ENCODE data around the gene EBLN2.

EBLN2 gene

DNA sequence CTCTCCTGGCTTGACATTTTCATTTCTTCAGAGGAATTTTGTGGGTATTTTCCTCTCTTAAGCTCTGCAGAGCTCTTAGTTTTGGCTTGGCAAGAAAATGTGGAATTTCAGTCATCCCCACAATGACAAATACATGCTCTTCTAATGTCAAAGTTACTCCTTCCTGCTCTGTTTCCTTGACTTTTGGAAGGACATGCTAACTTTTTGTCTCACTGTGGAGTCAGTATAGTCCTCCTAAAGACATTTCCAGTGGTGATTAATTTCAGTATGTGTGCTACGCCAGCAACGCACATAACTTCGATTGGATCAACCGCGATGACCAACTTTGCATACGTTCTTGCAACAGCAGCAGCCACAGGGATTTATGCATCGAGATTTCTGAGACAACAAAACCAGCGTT lies 13.3 kb downstream of the EBLN2 start:
- H3K36me3 ChIP-seq (ENCODE audit: control insufficient read depth, insufficient read depth, low read length) = no peaks in the 10 kb centered on the region
- H3K4me3 ChIP-seq (ENCODE audit: extremely low read depth, insufficient read depth, low read length, poor library complexity, severe bottlenecking) = no peak overlapping the region
- H3K27ac ChIP-seq (ENCODE audit: low read depth, low read length, severe bottlenecking) = no peak overlapping the region
- H3K9me3 ChIP-seq (ENCODE audit: control insufficient read depth, low read length) = no peaks in the 10 kb centered on the region
- 90 to 92% methylated on average over 8 of the region's 8 CpGs for whole genome bisulfite sequencing, 2 experiments (ENCODE audit: insufficient coverage in 2 of 2)
- no peaks in the 10 kb centered on the region for H3K4me1 ChIP-seq (ENCODE audit: control insufficient read depth, insufficient read depth, low read length, poor library complexity, severe bottlenecking)

DNA sequence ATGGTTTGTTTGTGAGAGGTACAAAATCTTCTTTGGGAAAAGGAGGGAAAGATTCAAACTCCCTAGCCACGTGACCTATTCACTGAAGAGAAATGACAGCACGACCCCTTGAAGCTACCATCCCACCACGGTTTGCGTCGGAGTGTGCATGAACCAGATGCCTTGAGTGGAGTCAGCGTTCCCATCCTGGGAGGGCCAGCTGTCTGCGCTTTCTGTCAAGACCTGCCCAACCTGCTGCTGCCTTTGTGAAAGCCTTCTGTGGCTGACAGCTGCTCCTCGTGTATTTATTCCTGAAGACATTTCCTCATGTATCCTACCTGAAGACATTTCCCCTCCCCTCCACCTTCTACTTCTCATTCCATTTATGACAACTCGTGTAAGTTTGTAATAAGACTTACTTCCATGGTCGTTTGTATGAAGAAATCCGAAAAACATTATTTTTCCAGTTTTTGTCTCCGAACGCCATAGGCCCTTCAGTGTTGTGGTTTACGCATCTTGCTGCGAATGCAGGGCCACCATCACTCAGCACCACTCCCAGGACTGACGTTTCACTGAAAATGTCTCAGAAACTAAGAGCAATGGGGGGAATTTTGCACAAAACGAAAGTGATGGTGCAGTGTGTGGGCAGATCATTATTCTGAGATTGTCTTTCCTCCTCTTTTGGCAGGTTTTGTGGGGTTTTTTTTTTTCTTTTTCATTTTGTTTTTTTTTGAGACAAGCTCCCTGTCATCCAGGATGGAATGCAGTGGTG lies 18.9 kb downstream of the EBLN2 start:
- Histone ChIP-seq H3K4me1 (ENCODE audit: control insufficient read depth, insufficient read depth, low read length, poor library complexity, severe bottlenecking) (no peaks in the 10 kb centered on the region), H3K4me3 (ENCODE audit: extremely low read depth, insufficient read depth, low read length, poor library complexity, severe bottlenecking) (no peak overlapping the region), H3K9me3 (ENCODE audit: control insufficient read depth, low read length) (no peaks in the 10 kb centered on the region), H3K36me3 (ENCODE audit: control insufficient read depth, insufficient read depth, low read length) (no peaks in the 10 kb centered on the region), H3K27ac (ENCODE audit: low read depth, low read length, severe bottlenecking) (no peak overlapping the region)
- 91 to 94% methylated on average over 14 to 16 of the region's 17 CpGs for WGBS, 2 experiments (ENCODE audit: insufficient coverage in 2 of 2)

DNA sequence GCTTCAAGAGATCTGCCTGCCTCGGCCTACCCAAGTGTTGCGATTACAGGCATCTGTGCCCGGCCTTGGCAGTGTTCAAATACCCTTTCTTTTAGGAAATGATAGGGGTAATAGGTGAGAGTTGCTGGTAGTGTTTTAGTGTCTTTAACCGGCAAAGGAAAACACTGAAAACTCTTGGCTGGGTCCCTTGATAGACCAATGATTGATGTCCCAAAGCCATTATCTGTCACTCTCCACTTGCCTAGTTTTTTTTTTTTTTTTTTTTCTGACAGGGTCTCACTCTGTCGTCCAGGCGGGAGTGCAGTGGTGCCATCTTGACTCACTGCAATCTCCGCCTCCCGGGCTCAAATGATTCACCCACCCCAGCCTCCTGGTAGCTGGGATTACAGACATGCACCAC lies 19.7 kb downstream of the EBLN2 start:
- 85 to 90% methylated on average over 3 of the region's 8 CpGs for WGBS, 2 experiments (ENCODE audit: insufficient coverage in 2 of 2)

DNA sequence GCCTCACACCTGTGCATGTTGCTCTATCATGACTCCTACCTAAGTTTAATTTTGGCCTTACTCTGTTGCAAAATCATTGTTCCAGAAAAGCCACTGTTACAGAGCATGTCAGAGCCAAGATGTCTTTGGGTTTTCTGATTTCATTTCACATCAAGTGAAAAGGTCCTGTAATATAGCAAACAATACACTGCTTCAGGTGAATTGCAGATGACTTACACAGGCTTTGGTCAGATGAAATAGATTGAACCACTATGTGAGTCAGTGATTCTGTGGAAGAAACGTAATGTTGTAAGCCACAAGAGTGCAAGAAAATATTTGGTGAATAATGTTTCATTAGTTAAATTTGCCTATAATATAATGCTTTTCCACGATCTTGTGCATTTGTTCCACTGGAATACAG lies 22.7 kb downstream of the EBLN2 start:
- Histone ChIP-seq H3K36me3 (ENCODE audit: control insufficient read depth, insufficient read depth, low read length) (no peaks in the 10 kb centered on the region), H3K4me3 (ENCODE audit: extremely low read depth, insufficient read depth, low read length, poor library complexity, severe bottlenecking) (no peak overlapping the region), H3K4me1 (ENCODE audit: control insufficient read depth, insufficient read depth, low read length, poor library complexity, severe bottlenecking) (no peaks in the 10 kb centered on the region), H3K9me3 (ENCODE audit: control insufficient read depth, low read length) (no peaks in the 10 kb centered on the region), H3K27ac (ENCODE audit: low read depth, low read length, severe bottlenecking) (no peak overlapping the region)
- 100% methylated on average over 1 of the region's 2 CpGs for WGBS, 2 experiments (ENCODE audit: insufficient coverage in 2 of 2)

More for the DNA sequence above, 19.7 kb downstream of the EBLN2 start:
- H3K9me3 ChIP-seq (ENCODE audit: control insufficient read depth, low read length) = no peaks in the 10 kb centered on the region
- H3K4me3 ChIP-seq (ENCODE audit: extremely low read depth, insufficient read depth, low read length, poor library complexity, severe bottlenecking) = no peak overlapping the region
- H3K4me1 ChIP-seq (ENCODE audit: control insufficient read depth, insufficient read depth, low read length, poor library complexity, severe bottlenecking) = no peaks in the 10 kb centered on the region
- H3K27ac ChIP-seq (ENCODE audit: low read depth, low read length, severe bottlenecking) = no peak overlapping the region
- H3K36me3 ChIP-seq (ENCODE audit: control insufficient read depth, insufficient read depth, low read length) = no peaks in the 10 kb centered on the region

DNA sequence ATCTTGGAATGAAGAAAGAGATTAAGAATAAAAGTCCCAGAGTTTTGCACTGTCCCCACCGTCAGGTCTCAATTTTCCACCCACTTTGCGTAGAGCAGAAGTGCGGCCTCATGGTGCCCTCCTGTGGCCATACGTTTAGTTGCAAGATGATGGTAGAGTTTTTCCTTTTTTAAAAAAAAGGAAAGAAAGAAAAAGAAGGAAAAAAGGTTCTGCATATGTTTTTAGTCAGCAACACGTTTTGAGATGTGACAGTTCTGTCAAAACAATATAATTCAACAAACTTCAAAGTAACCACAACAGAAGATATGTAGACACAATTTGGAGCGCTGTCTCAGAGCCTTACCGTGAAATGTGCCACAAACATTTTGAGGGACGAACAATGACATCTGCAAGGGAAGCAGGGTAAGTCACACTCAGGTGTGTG lies 24.6 kb downstream of the EBLN2 start:
- WGBS, 2 experiments (ENCODE audit: insufficient coverage in 2 of 2) = 67 to 90% methylated on average over 3 of the region's 8 CpGs
- H3K9me3 ChIP-seq (ENCODE audit: control insufficient read depth, low read length) = no peaks in the 10 kb centered on the region
- no peaks in the 10 kb centered on the region for H3K4me1 ChIP-seq (ENCODE audit: control insufficient read depth, insufficient read depth, low read length, poor library complexity, severe bottlenecking)
- H3K27ac ChIP-seq (ENCODE audit: low read depth, low read length, severe bottlenecking) = no peak overlapping the region
- no peaks in the 10 kb centered on the region for H3K36me3 ChIP-seq (ENCODE audit: control insufficient read depth, insufficient read depth, low read length)
- no peak overlapping the region for H3K4me3 ChIP-seq (ENCODE audit: extremely low read depth, insufficient read depth, low read length, poor library complexity, severe bottlenecking)

DNA sequence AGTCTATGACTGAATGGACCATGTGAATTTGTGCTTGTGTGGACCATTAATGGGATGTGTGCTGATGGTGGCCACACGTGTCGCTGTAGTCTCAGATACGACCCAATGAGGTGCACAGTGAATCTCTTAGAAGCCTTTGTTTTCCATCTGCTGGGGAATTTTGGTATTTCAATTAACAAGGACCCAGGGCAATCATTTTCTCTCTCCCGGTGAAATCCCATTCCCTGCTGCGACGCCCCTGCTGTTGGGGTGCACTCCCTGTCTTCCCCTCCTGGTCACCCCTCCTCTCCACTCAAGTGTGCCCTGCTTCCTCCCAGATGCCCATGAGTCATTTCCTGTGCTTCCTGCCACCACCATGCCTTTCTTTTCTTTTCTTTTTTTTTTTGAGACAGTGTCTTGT lies 32.7 kb downstream of the EBLN2 start:
- no peaks in the 10 kb centered on the region for H3K36me3 ChIP-seq (ENCODE audit: control insufficient read depth, insufficient read depth, low read length)
- no peaks in the 10 kb centered on the region for H3K9me3 ChIP-seq (ENCODE audit: control insufficient read depth, low read length)
- peaks cover 12% of the 10 kb centered on the region for H3K4me1 ChIP-seq (ENCODE audit: control insufficient read depth, insufficient read depth, low read length, poor library complexity, severe bottlenecking)
- no peak overlapping the region for H3K4me3 ChIP-seq (ENCODE audit: extremely low read depth, insufficient read depth, low read length, poor library complexity, severe bottlenecking)
- 86 to 95% methylated on average over 6 of the region's 6 CpGs for WGBS, 2 experiments (ENCODE audit: insufficient coverage in 2 of 2)
- peak overlapping the region; percentile 66 for H3K27ac ChIP-seq (ENCODE audit: low read depth, low read length, severe bottlenecking)

DNA sequence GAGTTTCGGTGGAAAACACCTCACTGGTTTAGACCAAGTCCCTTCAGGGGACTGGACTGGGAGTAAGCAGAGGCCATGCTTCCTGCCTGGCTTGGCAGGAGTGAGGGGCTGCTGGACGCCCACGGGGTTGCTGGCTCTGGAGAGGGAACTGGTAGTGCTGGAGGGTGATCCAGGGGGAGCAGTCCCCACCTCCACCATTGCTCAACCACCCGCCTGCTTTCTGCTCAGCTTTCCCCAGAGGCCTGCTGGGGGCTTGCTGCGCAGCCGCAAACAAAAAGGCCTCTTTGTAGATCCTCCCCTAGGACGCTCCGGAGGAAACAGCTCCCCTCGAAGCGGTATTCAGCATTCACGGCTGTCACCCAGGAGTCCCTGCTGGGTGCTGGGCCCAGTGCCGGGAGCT lies 33.5 kb downstream of the EBLN2 start:
- 44 to 53% methylated on average over 10 to 11 of the region's 12 CpGs for WGBS, 2 experiments (ENCODE audit: insufficient coverage in 2 of 2)
- no peak overlapping the region for H3K4me3 ChIP-seq (ENCODE audit: extremely low read depth, insufficient read depth, low read length, poor library complexity, severe bottlenecking)
- H3K36me3 ChIP-seq (ENCODE audit: control insufficient read depth, insufficient read depth, low read length) = no peaks in the 10 kb centered on the region
- H3K4me1 ChIP-seq (ENCODE audit: control insufficient read depth, insufficient read depth, low read length, poor library complexity, severe bottlenecking) = peaks cover 12% of the 10 kb centered on the region
- H3K27ac ChIP-seq (ENCODE audit: low read depth, low read length, severe bottlenecking) = peak overlapping the region; percentile 66
- H3K9me3 ChIP-seq (ENCODE audit: control insufficient read depth, low read length) = no peaks in the 10 kb centered on the region

DNA sequence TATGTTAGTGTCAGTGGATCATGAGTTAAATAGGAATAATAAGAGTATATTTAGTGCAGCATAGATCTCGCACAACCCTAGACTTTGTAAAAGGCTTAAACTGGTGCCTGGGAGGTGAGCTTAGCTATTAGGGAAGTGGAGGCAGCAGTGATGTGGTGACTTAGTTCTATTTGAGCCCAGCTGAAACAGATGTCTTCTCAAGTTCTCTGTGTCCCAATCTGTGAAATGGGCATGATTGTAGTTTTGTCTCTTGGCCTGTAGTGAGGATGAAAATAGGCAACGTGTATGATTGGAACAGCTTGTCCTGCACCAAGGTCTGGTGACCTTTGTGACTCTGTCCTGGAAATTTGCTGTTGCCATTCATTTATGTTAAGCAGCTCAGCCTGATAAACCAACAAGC lies 34.7 kb downstream of the EBLN2 start:
- Histone ChIP-seq H3K9me3 (ENCODE audit: control insufficient read depth, low read length) (no peaks in the 10 kb centered on the region), H3K27ac (ENCODE audit: low read depth, low read length, severe bottlenecking) (no peak overlapping the region), H3K4me3 (ENCODE audit: extremely low read depth, insufficient read depth, low read length, poor library complexity, severe bottlenecking) (no peak overlapping the region), H3K36me3 (ENCODE audit: control insufficient read depth, insufficient read depth, low read length) (no peaks in the 10 kb centered on the region), H3K4me1 (ENCODE audit: control insufficient read depth, insufficient read depth, low read length, poor library complexity, severe bottlenecking) (peaks cover 14% of the 10 kb centered on the region)
- WGBS, 2 experiments (ENCODE audit: insufficient coverage in 2 of 2) = 91 to 96% methylated on average over 2 of the region's 2 CpGs

DNA sequence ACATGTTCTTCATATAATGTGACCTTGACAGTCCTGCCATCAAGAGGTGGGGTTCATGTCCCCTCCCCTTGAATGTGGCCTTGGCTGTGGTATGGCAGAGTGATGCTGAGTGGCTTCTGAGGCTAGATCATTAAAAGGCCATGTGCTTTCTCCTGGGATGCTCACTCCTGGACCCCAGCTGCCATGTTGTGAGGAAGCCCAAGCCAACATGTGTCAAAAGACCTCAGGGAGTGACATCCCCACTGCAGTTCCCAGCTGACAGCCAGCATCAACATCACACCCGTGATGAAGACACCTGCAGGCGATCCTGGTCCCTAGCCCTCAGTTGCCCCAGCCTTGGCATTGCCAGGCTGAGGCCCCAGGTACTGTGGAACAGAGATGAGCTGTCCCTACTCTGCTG lies 36.6 kb downstream of the EBLN2 start:
- Histone ChIP-seq H3K9me3 (ENCODE audit: control insufficient read depth, low read length) (no peaks in the 10 kb centered on the region), H3K4me1 (ENCODE audit: control insufficient read depth, insufficient read depth, low read length, poor library complexity, severe bottlenecking) (peaks cover 15% of the 10 kb centered on the region), H3K4me3 (ENCODE audit: extremely low read depth, insufficient read depth, low read length, poor library complexity, severe bottlenecking) (no peak overlapping the region), H3K36me3 (ENCODE audit: control insufficient read depth, insufficient read depth, low read length) (no peaks in the 10 kb centered on the region), H3K27ac (ENCODE audit: low read depth, low read length, severe bottlenecking) (no peak overlapping the region)
- WGBS, 2 experiments (ENCODE audit: insufficient coverage in 2 of 2) = 100% methylated on average over 1 to 2 of the region's 2 CpGs

DNA sequence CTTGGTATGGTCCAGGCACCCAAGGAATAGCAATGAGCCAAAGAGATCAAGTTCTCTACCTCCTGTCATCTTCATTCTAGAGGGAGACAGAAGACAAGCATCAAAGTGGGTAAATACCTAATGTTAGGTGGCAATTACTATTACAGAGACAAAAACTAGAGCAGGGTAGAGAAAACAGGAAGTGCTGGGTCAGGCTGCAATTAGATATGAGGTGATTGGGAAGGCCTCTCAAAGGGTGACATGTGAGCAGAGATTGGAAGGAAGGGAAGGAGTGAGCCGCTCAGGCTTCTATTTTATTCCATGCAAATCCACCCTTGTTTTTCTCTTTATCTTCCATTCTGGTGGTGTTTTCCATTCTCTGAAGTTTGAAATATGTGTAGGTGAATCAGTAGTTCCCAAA lies 37.4 kb downstream of the EBLN2 start:
- WGBS, 2 experiments (ENCODE audit: insufficient coverage in 2 of 2) = no CpG with 5 or more reads among the region's 1 CpG
- Histone ChIP-seq H3K4me1 (ENCODE audit: control insufficient read depth, insufficient read depth, low read length, poor library complexity, severe bottlenecking) (peaks cover 15% of the 10 kb centered on the region), H3K36me3 (ENCODE audit: control insufficient read depth, insufficient read depth, low read length) (no peaks in the 10 kb centered on the region), H3K9me3 (ENCODE audit: control insufficient read depth, low read length) (no peaks in the 10 kb centered on the region), H3K4me3 (ENCODE audit: extremely low read depth, insufficient read depth, low read length, poor library complexity, severe bottlenecking) (no peak overlapping the region), H3K27ac (ENCODE audit: low read depth, low read length, severe bottlenecking) (no peak overlapping the region)

DNA sequence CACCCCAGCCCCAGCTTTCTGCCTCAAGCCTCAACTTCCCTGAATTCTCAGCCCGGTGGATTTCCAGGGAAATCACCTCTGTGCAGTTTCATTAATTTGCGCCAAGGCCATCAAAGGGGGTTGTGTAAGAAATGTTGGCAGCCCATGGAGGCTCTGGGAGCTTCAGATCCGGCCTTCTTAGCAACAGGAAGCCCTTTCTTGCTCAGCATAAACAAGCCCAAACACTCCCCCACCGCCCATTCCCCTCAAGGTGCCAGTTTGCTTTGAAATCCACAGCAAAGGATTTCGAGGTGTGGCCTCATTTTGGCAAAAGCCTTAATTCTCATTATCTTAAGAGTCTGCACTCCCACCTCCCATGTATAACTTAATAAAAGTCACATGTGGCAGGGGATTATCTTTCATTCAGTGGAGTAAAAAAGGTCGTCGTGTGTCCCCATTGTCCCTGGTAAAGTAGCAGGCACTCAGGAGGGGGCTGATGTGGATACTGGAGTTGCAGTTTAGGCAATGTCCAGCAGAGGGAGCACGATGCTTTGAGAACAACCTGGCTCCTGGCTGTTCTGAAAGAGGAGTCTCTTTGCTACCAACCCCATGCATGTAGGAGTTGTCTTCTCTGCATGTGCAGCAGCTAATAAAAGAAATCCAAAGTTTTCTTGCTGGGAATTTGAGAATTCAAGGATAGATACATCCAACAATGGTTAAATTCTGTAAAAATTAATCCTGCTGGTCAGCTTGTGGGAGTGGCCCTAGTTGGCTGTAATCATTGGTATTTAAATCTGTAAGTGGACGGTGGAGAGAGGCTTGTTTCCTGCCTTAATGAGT lies 39.5 kb downstream of the EBLN2 start:
- peak overlapping the region; percentile 49 for H3K27ac ChIP-seq (ENCODE audit: low read depth, low read length, severe bottlenecking)
- 0 to 31% methylated on average over 3 to 6 of the region's 9 CpGs for WGBS, 2 experiments (ENCODE audit: insufficient coverage in 2 of 2)

More for the DNA sequence above, 39.5 kb downstream of the EBLN2 start:
- no peak overlapping the region for H3K4me3 ChIP-seq (ENCODE audit: extremely low read depth, insufficient read depth, low read length, poor library complexity, severe bottlenecking)
- peaks cover 4% of the 10 kb centered on the region for H3K4me1 ChIP-seq (ENCODE audit: control insufficient read depth, insufficient read depth, low read length, poor library complexity, severe bottlenecking)
- H3K36me3 ChIP-seq (ENCODE audit: control insufficient read depth, insufficient read depth, low read length) = no peaks in the 10 kb centered on the region
- no peaks in the 10 kb centered on the region for H3K9me3 ChIP-seq (ENCODE audit: control insufficient read depth, low read length)
